GM21360 (cell line): ENCODE results near the gene CCT7.

Experiments
- ATAC-seq: cut with Tn5 transposase; IDR thresholded peaks from one replicate; pipeline ENCODE4 v1.9.1; 2021; ENCODE audit warnings: mild to moderate bottlenecking, moderate library complexity; ENCODE audit not compliant: unreplicated experiment

Gene CCT7

GRCh38 chr2:73266061-73266901, 32.2 kb downstream of the CCT7 start:
- no peak for ATAC-seq

- no peak for ATAC-seq
These were observed 32.9 kb downstream of the CCT7 start for GRCh38 chr2:73267008-73267407.

GRCh38 chr2:73268366-73268829, 34.3 kb downstream of the CCT7 start:
- no peak for ATAC-seq

- ATAC-seq, result no peak
These were observed 35.0 kb downstream of the CCT7 start for GRCh38 chr2:73268830-73269685.

- ATAC-seq, result no peak
These were observed 35.8 kb downstream of the CCT7 start for GRCh38 chr2:73269686-73270465.

- ATAC-seq, result no peak
These were observed 38.2 kb downstream of the CCT7 start for GRCh38 chr2:73272270-73272669.

GRCh38 chr2:73279852-73280251, 45.7 kb downstream of the CCT7 start:
- no peak for ATAC-seq

- no peak for ATAC-seq
These were observed 47.1 kb downstream of the CCT7 start for GRCh38 chr2:73281244-73281643.

GRCh38 chr2:73282924-73283544, 48.9 kb downstream of the CCT7 start:
- no peak for ATAC-seq

- peak; percentile 19 for ATAC-seq
These were observed 49.6 kb downstream of the CCT7 start for GRCh38 chr2:73283545-73284295.

- ATAC-seq, result peak; percentile 61
These were observed 50.4 kb downstream of the CCT7 start, which contains the start of gene FBXO41 for GRCh38 chr2:73284296-73285158. Gene FBXO41 (minus strand): TSS chr2:73284478. CDS start chr2:73269630, 14,848 bp downstream.

- peak; percentile 47 for ATAC-seq
These were observed 51.1 kb downstream of the CCT7 start for GRCh38 chr2:73285159-73285739.

- ATAC-seq, result no peak
These were observed 52.1 kb downstream of the CCT7 start for GRCh38 chr2:73286134-73286655.

GRCh38 chr2:73289304-73289703, 55.2 kb downstream of the CCT7 start:
- no peak for ATAC-seq

GRCh38 chr2:73290049-73290839, 56.1 kb downstream of the CCT7 start:
- no peak for ATAC-seq

- no peak for ATAC-seq
These were observed 57.0 kb downstream of the CCT7 start for GRCh38 chr2:73291093-73291460.
